GM04504 (cell line): ENCODE measurements around the gene TNNT3.

Experiments used
- DNase-seq: peaks from one replicate; pipeline ENCODE4 v3.0.0-alpha.2; 2012; ENCODE audit warnings: low read depth

The TNNT3 gene

DNA sequence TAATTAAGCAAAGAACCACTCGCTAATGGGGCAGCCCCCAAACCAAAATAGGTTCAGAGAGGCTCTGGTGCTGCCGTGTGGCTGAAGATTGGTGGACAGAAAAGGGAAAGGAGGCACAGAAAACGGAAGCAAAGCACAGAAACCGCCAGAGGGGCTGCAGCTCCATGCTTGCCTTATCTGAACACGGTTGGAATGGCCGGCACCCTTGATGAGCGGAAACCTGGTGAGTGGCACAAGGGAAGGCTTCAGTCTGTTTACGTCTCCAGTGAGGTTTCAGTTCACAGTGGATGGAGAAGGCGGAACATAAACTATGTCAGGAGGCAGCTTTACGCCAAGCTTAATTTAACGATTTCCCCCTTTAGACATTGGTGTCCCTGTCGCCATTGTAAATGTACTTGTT lies 22.6 kb upstream of the TNNT3 start:
- no peak for DNase-seq

DNA sequence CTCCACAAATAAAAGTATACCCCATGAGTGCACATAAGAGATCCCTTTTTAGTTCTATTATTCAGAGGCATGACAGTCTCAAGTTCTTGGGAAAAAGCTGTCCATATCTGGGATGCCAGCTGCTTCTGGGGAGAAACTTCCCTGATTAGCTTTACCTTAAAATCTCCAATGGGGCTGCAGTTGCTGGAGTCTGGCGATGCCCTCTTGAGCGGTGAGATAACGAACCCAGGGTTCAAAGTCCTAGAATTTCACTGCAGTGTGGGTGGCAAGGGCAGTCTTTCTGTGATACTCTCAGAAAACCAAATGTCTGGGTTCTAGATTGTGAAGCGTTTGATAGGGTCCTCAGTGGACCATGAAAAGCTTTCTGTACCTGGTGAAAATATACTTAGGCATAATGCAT lies 20.4 kb upstream of the TNNT3 start:
- no peak for DNase-seq

DNA sequence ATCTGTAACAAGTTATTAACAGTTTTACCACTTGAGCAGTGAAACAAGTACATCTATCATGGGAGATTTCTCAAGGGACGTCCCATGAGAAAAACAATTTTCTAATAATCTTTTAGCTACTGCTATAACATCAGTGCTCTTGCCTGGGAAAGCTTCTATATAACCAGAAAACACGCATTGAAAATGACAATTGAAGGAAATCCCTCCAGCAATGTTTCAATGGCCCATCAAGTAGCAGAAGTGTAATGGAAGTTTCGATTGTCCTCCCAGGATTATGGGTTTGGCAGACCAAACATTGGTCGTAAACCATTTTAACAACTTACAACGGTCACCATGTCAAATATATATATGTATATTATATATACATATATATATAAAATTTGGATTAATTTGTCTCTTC lies 19.8 kb upstream of the TNNT3 start:
- DNase-seq, result no peak

DNA sequence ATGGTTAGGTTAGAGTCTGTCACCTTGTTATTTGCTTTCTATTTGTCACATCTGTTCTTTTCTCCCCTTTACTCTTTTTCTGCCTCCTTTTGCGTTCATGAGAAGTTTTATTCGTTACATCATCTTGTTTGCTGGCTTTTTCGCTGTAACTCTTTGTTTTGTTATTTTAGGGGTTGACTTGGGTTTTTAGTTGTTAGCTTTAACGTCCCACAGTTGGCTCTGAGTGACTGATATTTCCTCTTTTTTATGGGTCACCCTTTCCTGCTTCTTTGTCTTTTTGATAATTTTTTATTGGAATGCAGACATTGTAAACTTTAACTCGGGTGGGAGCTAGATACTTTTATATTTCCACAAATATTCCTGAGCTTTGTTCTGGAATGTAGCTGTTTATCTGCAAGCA lies 13.3 kb upstream of the TNNT3 start:
- DNase-seq, result no peak

DNA sequence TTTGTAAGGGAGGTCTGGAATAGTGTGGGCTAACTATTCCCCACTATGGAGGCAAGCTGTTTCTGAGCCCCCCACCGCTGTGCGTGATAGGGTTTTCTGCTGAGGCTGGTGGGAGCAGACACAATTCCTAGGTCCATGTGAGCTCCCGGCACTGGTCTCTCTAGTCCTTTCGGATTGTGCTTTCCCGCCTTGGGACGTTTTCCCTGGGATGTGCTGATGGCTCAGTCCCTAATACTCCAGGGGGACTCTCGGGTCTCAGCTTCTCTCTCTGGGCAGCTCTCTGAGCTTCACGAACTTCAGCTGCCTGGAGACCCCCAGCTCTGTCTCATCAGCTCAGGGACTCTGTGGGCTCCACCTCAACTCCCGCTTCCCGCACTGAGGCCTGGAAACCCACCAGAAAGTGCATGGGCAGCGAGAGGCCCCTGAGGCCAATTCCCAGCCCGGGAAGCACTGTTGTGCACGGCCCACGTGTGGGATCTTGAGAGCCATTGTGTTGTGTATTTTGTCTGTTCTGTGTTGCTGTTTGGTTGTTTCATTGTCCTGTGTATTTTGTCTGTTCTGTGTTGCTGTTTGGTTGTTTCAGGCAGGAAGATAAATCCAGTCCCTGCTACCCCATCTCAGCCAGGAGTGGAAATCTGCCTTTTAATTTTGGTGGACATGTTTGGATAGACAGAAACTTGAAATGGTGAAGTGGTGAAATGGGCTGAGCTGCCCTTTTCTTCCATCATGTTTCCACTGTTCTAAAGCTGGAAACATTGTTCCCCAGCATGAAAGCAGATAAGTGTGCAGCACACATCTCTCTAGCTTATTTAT lies 12.7 kb upstream of the TNNT3 start:
- no peak for DNase-seq

DNA sequence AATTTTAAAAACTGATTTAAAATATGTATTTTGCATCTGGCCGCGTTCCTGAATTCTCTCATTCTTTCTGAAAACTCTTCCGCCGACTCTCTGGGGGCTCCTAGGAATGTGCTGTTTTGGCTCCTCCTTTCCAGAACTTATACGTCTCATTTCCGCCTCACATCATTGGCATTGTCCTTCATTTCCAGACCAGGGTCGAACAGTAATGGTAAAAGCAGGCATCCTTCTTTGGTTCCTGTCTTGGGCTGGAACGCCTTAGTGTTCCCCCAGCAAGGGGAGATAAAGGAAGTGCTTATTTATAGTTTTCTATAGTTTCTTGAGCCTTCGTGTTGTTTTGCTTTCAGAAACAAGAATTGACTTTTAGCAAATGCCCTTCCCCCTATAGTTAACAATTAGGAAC lies 10.9 kb upstream of the TNNT3 start:
- DNase-seq, result no peak

DNA sequence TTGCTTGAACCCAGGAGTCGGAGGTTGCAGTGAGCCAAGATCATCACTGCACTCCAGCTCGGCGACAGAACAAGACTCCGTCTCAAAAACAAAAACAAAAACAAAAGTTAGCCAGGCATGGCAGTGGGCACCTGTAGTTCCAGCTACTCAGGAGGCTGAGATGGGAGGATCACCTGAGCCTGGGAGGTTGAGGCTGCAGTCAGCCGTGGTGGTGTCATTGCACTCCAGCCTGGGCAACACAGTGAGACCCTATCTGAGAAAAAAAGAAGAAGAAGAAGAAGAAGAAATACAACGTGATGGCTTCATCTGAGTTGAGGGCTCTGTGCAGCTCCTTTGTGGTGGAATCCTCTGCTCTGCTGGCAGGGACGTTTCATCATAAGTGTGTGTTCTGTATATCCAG lies 10.0 kb upstream of the TNNT3 start:
- no peak for DNase-seq

DNA sequence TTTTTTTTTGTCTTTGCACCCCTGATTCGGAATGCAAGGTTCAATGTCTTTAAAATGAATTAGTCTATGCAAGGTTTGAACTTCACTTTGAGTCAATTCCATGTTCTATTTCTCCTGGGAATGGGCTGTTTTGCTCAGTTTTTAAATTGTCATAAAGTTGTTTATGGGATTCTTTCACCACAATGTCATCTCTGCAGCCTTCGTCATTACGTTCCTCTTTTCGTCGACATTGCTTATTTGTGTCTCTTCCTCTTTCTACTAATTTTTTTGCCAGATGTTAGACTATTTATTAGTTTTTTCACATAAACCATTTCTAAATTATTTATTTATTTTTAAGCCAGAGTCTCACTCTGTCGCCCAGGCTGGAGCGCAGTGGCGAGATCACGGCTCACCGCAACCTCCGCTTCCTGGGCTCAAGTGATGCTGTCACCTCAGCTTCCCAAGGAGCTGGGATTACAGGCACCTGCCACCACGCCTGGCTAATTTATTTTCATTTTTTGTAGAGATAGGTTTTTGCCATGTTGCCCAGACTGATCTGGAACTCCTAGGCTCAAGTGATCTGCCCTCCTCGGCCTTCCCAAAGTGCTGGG lies 7.1 kb upstream of the TNNT3 start:
- no peak for DNase-seq

DNA sequence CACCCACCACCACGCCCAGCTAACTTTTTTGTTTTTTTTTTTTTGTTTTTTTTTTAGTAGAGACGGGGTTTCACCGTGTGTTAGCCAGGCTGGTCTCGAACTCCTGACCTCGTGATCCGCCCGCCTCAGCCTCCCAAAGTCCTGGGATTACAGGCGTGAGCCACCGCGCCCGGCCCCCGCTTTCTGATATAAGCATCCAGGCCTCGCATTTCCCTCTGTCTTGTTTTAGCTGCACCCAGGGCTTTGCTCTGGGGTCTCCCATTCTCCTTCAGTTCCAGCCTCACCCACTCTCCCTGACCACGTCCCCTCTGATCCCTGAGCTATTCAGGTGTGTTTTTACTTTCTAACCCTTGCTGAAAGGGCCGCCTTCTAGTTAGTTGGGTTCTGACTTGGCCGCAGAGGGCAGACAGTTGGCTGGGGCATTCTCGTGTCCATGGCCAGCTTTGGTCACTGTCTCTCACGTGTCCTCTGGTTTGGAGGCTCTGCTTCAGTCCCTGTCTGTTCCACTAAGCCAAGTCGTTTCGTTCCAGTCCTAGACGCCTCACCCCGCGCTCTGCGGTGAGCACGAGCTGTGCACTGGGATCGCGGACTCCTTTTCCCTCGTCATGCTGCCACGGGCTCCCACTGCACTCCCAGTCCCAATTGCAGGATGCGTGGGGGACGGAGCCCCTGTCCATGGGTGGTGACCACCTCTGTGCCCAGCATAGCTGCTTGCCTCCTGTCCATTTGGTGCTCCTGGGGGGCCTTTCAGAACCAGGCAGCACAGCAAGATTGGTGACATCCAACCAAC lies 6.0 kb upstream of the TNNT3 start:
- DNase-seq, result no peak

DNA sequence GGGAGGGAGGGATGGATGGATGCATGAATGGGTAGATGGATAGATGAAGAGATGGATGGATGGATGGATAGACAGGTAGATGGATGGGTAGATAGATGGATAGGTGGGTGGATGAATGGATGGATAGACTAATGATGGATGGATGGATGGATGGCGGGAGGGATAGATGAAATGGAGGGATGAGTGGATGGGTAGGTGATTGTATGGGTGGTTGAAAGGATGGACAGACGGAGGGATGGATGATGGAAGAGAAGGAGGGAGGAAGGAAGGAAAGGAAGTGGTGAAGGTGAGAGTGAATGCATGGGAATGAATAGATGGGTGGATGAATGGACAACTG lies 3.7 kb upstream of the TNNT3 start:
- no peak for DNase-seq

DNA sequence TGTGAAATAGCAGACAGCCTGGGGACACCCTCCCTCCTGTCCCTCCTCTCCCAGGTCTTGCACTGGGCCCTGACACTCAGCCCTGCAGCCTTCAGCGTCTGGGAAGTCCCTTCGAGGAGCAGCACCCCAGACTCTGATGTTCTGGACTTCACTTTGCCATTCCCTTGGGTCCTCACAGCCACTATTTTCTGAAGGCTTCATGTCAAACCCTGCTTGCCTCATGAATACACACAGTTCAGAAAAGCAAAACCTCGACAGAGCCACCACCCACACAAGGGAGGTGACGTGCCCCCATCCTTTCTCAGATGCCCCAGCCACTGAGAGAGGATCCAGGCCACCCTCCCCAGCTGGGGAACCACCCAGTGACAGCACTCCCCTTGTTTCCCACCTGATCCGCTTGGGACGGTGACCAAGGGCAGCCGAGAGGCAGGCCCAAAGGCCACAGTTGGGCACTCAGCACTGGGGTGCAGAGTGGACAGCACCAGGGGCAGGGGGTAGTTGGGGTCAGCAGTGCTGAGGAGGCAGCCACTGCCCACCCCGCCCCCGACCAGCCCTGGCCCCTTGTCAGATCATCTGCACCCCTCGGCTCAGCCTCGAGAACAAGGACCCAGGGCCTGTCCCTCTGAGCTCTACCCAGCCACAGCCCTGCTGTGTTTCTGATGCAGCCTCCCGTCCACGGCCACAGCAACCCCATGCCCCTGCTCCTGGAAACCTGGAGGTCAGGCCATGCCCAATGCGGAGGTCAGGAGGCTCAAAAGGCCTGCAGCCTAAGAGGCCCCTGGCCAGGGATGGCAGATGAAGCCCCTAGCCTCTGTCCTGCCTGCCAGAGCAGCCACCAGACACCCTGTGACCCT lies 3.1 kb upstream of the TNNT3 start:
- no peak for DNase-seq

DNA sequence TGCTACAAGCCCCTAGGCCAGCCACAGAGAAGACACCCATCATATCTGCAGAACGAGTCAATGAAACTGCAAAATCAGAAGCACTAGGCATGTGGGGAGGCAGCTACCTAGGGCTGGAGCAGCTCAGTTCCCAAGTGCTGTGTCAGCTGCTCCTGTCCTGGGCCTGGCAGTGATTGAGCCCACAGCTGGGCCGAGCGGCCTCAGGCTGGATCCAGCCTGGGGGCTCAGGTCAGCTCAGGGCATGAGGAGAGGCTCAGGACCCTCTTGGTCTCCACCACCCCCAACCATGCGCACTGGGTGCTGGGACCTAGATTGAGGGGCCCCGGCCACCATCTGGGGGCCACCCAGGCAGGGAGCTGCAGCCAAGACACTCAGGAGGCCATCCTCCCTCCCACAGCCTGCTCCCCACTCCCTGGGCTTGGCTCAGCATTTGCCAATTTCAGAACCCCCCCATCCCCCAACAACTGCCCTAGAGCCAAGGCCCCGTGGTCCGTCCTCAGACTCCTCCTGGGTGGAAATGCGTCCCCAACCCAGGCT lies 2.4 kb upstream of the TNNT3 start:
- DNase-seq, result no peak

DNA sequence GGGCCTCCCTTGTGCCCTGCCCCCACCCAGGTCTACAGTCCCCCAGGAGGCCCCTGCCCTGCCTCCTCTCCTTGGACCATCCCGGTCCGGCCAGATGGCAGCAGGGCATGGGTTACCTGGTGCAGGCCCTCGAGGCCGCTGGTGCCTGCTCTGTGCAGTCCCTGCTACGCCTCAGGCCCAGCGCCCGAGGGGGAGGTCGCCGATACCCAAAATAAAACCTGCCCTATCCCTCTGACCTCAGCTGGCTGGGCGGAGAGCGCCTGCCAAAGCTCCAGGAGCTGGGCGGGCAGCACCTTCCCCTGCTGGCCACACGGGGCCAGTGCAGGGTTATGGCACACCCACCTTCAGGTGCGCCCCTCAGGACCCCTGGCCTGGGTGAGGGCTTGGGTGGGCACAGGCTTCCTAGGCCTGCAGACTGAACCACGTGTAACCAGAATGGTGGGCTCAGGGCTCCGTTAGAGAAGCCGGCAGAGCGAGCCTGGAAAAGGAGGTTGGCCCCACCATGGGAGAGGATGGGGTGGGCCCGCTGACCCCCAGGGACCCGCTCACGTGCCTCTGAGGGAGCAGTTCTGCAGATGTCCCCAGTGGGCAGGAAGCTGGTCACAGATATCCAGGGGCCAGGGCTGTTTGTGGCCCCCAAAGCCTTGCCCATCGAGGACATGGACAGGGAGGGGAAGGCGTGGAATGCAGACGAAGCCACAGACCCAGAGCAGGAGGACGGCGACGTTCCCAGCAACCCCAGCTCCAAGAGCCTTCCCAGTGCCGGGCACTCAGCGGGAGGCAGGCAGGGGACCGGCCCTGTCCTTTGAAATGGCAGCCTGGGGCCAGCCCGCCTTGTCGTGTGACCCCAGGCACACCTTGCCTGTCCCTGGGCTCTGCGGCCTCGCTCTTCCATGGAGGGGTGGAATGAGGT lies 1.7 kb upstream of the TNNT3 start:
- no peak for DNase-seq

DNA sequence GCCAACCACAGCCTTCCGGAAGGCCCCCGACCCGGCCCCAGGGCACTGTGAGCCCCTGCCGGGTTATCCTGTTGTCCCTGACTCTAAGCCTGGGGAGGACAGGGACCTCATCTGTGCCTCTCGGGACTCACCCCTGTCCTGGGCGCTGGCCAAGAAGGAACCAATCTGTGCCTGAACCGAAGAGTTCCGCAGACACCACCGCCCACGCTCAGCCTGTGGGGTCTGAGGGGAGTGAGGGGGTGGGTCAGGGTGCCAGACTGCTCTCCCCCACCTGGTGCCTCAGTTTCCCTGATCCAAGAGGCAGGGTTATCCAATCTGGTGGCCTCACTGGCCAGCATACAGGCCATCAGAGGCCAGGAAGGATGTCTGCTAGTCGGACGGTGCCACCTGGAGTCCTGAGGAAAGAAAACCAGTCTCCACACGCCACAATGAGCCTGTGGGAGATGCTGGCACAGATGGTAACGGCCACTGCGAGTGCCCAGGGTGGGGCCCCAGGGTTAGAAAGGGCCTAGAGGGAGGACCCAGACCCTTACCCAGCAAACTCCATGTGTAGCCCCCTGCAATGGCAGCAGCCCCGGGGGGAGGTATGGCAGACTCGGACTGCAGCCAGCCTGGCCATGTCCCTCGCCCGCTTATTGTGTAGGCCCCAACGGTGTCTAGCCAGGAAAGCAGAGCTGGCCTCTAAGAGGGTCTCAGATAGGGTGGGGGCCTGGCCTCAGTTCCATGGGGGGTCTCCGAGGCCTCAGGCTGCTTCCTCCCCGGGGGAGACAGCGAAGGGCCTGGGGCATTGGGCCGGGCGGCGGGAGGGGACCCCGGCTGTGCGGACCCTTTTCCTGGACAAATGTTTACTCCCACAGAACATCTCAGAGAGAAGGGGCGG lies 827 bp upstream of the TNNT3 start:
- DNase-seq, result no peak

DNA sequence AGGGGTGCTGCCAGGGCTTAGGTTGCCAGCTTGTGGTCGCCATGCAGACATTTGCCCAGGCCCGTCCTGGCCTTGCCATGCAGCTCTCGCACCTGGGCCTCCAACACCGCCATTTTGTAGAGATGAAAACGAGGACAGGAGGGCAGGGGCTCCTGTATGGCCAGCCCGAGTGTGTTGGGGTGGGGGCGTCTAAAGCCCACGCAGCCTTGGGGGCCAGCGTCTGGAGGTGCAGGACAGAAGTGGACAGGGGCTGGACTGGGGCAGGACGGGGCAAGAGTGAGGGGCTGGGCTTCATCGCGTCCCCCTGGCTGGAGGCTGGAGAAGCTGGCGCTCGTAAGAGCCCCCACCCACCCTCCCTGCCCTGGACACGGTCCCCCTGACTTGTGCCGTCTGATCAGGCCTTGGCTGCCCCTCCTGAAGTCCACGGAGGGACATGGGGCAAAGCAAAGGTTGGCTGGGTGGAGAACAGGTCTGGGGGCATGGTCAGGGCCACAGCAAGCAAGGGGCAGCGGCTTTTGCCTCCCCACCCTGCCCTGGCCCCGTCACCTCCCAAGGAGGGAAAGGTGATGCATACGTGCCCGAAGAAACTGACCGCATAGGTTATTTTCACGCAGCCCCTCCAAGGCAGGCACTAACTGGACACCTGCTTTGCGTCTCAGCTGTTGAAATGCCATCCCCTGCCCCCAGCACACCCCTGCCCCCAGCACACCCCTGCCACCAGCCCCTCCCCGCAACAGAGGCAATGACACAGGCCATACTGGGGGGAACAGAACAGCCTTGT lies 815 bp downstream of the TNNT3 start:
- DNase-seq, result no peak

DNA sequence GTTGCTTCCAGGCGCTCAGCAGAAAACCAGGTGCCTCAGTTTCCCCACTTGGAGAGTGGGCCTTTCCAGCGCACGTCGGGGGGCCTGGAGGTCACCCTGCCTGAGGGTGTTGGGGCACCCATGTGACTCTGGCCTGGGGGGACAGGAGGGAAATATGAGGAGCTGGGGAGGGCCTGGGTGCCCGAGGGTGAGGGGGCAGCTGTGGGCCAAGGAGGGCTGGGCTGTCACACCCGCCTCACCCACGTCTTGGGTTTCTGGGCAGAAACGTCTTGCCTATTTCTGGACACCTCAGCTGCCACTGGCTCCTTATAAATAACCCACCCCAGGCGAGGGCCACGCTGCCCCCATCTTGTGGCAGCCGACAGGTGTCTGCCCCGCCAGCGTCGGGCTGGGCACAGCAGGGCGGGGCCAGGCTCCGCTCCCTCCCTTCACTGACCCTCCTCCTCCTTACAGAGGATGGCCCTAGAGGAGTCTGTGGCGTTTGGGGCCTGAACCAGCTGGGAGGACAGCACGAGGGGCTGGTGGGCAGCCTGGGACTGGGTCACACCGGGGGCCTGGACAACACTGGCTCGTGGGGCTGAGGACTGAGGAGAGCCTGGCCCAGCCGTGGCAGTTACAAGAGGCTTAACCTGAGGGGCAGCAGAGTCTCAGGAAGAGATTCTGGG lies 1.5 kb downstream of the TNNT3 start:
- DNase-seq, result no peak

DNA sequence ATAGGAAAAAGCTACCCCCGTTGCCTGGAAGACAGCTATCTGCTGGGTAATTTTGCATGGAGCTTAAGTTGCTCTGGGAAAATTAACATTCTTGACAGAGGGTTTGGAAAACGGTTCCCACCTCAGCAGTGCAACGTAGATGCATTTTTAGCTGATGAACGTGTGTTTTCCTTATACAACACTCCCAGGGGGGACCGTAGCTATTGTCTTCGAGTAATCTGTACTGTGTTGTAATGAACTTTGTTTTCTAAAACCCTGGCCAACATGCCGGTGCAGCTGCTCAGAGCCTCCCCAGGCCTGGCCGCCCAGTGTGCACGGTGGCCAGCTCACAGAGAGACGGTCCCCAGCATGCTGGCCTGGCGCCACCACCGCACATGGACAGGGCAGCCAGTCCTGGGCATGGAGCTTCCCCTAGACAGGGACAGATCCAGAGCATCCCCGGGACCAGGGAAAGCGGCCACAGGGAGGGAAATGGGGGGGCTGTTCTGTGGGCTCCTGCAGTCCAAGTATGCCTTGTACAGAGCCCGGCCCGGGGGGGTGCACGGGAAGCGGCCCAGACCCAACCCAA lies 2.2 kb downstream of the TNNT3 start:
- peak; percentile 3 for DNase-seq

DNA sequence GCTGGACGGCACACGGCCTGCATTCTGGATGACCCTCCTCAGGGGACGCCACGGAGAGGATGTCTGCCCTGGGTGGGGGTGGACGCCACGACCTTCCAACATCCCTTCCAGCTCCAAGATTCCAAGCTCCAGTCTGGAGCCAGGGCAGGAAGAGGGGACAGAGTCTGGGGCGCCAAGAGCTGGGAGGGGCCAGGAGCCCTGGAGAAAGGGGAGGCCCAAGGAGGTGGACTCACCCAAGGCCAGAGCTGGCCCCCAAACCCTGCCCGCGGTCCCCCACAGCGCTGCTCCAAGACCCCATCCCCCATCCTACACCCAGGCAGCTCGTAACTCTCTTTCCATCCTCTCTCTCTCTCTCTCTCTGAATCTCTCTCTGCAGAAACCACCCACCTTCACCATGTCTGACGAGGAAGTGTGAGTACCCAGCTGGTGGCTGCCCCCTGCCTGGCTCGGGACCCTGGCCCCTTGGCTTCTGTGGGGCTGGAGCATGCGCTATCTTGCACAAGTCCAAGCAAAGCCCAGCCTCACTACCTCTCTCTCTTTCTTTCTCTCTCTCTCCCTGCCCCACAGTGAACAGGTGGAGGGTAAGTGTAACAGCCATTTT lies 3.1 kb downstream of the TNNT3 start:
- no peak for DNase-seq
